Panc1 (cell line): ENCODE data around the gene ZFHX3.

ENCODE experiments used
- CTCF ChIP-seq: fragments of 450-650 bp; IDR thresholded peaks from 2 replicates; pipeline ENCODE4 v1.5.1; 2017; ENCODE audit warnings: mild to moderate bottlenecking
- POLR2AphosphoS5 ChIP-seq: IDR thresholded peaks from 2 replicates; pipeline ENCODE4 v1.6.1; 2012; ENCODE audit warnings: mild to moderate bottlenecking, low read depth, low read length, moderate library complexity
- REST ChIP-seq, 2 experiments: IDR thresholded peaks; 2 replicates each; pipeline ENCODE4 v1.6.1; 2011 to 2012; ENCODE audit warnings: low read depth in 2 of 2, control low read depth in 1 of 2, low read length in 1 of 2, mild to moderate bottlenecking in 1 of 2, moderate library complexity in 1 of 2; ENCODE audit not compliant: insufficient read depth in 1 of 2
- SIN3A ChIP-seq: IDR thresholded peaks from 2 replicates; pipeline ENCODE4 v1.6.1; 2012; ENCODE audit warnings: low read depth, mild to moderate bottlenecking, low read length, moderate library complexity, borderline replicate concordance; ENCODE audit not compliant: insufficient read depth
- TCF7L2 ChIP-seq: IDR thresholded peaks from 2 replicates; pipeline ENCODE4 v1.6.1; 2011; ENCODE audit warnings: mild to moderate bottlenecking, low read depth, low read length, inconsistent platforms

DNA sequence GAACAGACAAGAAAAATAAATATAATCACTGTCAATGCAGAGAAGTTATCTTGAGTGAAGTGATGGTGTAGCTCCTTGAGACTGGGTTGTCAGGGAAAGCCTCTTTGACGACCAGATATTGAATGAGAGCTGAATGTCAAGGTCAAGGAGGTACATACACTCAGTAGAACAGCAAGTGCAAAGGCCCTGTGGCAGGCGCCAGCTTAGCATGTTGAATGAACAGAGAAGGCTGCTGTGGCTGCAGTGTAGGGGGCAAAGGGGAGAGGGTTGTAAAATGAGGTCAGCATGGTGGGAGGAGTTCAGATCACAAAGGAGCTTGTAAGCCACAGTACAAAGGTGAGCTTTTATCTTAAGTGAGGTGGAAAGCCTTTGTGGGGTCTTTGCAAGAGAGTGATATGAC, 111.5 kb downstream of the ZFHX3 start:
- no peak for TF ChIP-seq CTCF
- no peak for TF ChIP-seq REST (IDR thresholded peaks at IDR 0.05; ENCODE audit: insufficient read depth in 1 of 2, low read depth in 2 of 2, low read length in 1 of 2)
- TF ChIP-seq POLR2AphosphoS5 = no peak
- no peak for TF ChIP-seq SIN3A
- TF ChIP-seq TCF7L2 = no peak
